HepG2 (cell line): Measurements from ENCODE around the gene GPR143. TPM values are rescaled to one million over a fixed set of nuclear protein-coding genes. Genes with fewer than 3 reads are reported as not detected.
"Not testable (repeated sequence)": the region's sequence is repeated elsewhere in the genome, so short reads cannot be mapped to it uniquely, and the experiment has no call there.

Experiments used
- ATAC-seq: fragments of 200-7000 bp; cut with Tn5 transposase; 3 replicates; pipeline ENCODE4 v1.9.1; 2020; ENCODE audit warnings: mild to moderate bottlenecking, moderate library complexity
- BruUV-seq: library from RNA; stranded (reverse); fragments of 400-500 nt; replicated peaks from 2 replicates; lab custom pipeline; 2021; lab: Mats Ljungman, UMichigan
- CTCF ChIA-PET: fragments of 300-600 bp; formaldehyde crosslinking; extraction: SDS; loops from one replicate; lab custom pipeline; 2021; ENCODE audit warnings: low total read pairs, inconsistent platforms, low intra/inter-chr PET ratio; lab: Yijun Ruan, JAX
- POLR2A ChIA-PET: fragments of 350-600 bp; sonication (Branson Sonifier 250); formaldehyde crosslinking; loops from one replicate; lab custom pipeline; 2020; ENCODE audit warnings: antibody characterized with exemption, inconsistent platforms; lab: Yijun Ruan, JAX
- DNase-seq: peaks from one replicate; pipeline ENCODE4 v3.0.0-alpha.2; 2015; ENCODE audit warnings: low spot score
- FAIRE-seq: peaks from 3 replicates; lab custom pipeline; 2011; peaks lifted over from hg19 to GRCh38; lab: Jason Lieb, UNC
- H2AFZ ChIP-seq: one replicate; pipeline ENCODE4 v1.6.1; 2011; ENCODE audit warnings: low read length, inconsistent platforms
- H3K27ac ChIP-seq: fragments of 300-600 bp; 3 replicates; pipeline ENCODE4 v1.8.0; 2011; ENCODE audit warnings: mixed run types, mild to moderate bottlenecking, mixed read lengths, low read length, inconsistent platforms; ENCODE audit not compliant: insufficient read depth; ENCODE audit errors: extremely low read length
- H3K27me3 ChIP-seq, 2 experiments: fragments of 200-600 bp in 1 of 2; 2 replicates in 1 of 2; 3 replicates in 1 of 2; pipeline versions ENCODE4 v1.6.0 to v1.8.0; 2011; ENCODE audit warnings: low read length in 2 of 2, mild to moderate bottlenecking in 2 of 2, moderate library complexity in 2 of 2, inconsistent platforms in 1 of 2; ENCODE audit not compliant: insufficient read depth in 2 of 2, control insufficient read depth in 1 of 2
- H3K36me3 ChIP-seq, 2 experiments: fragments of 200-600 bp in 1 of 2; replicated peaks in 1 of 2; 2 replicates in 1 of 2; 3 replicates in 1 of 2; pipeline versions ENCODE4 v1.5.1 to v1.8.0; 2011; ENCODE audit warnings: low read length in 2 of 2, inconsistent platforms in 1 of 2; ENCODE audit not compliant: insufficient read depth in 2 of 2, control insufficient read depth in 1 of 2
- H3K4me1 ChIP-seq: 2 replicates; pipeline ENCODE4 v1.5.1; 2012; ENCODE audit warnings: low read length, inconsistent platforms; ENCODE audit not compliant: insufficient read depth
- H3K4me2 ChIP-seq: 2 replicates; pipeline ENCODE4 v1.6.0; 2011; ENCODE audit warnings: low read depth, low read length, inconsistent platforms
- H3K4me3 ChIP-seq, 3 experiments: fragments of 200-600 bp in 1 of 3; sonication (generic), shearing (Covaris generic) in 1 of 3; replicated peaks in 1 of 3; 2 replicates each; pipeline ENCODE4 v1.5.1; 2011 to 2016; ENCODE audit warnings: low read length in 3 of 3, inconsistent platforms in 2 of 3, low read depth in 2 of 3, mild to moderate bottlenecking in 2 of 3, control low read depth in 1 of 3, mixed read lengths in 1 of 3; ENCODE audit not compliant: insufficient read depth in 1 of 3
- H3K79me2 ChIP-seq: one replicate; pipeline ENCODE4 v1.6.1; 2011; ENCODE audit warnings: low read length, inconsistent platforms; ENCODE audit not compliant: insufficient read depth
- H3K9ac ChIP-seq: 2 replicates; pipeline ENCODE4 v1.6.0; 2011; ENCODE audit warnings: mild to moderate bottlenecking, low read depth, low read length, inconsistent platforms; ENCODE audit not compliant: insufficient read depth
- H3K9me3 ChIP-seq: 2 replicates; pipeline ENCODE4 v1.5.1; 2012; ENCODE audit warnings: mild to moderate bottlenecking, low read length
- H4K20me1 ChIP-seq: 2 replicates; pipeline ENCODE4 v1.6.0; 2011; ENCODE audit warnings: inconsistent platforms, mild to moderate bottlenecking, low read length, moderate library complexity; ENCODE audit not compliant: insufficient read depth
- DNMT3B ChIP-seq: conservative IDR thresholded peaks from 2 replicates; pipeline ENCODE4 v1.6.1; 2016; ENCODE audit warnings: missing biosample characterization, control low read depth
- GPBP1L1 ChIP-seq: sonication (generic); formaldehyde crosslinking; IDR thresholded peaks from 2 replicates; pipeline ENCODE4 v1.5.0; 2020; ENCODE audit warnings: mild to moderate bottlenecking, missing genetic modification reagents
- GZF1 ChIP-seq: sonication (generic); formaldehyde crosslinking; IDR thresholded peaks from 2 replicates; pipeline ENCODE4 v1.5.1; 2020; ENCODE audit warnings: mild to moderate bottlenecking, missing genetic modification reagents
- HNF4G ChIP-seq, 2 experiments: sonication (generic) in 1 of 2; formaldehyde crosslinking in 1 of 2; IDR thresholded peaks; 2 replicates each; pipeline versions ENCODE4 v1.4.0 to v1.6.1; 2011 to 2020; ENCODE audit warnings: borderline replicate concordance in 2 of 2, low read depth in 2 of 2, mild to moderate bottlenecking in 2 of 2, low read length in 1 of 2, missing genetic modification reagents in 1 of 2, moderate library complexity in 1 of 2
- PRPF4 ChIP-seq: fragments of 200-400 bp; formaldehyde crosslinking; IDR thresholded peaks from 2 replicates; pipeline ENCODE4 v1.6.1; 2016; ENCODE audit warnings: low read length, low read depth; ENCODE audit not compliant: poor library complexity, severe bottlenecking
- RFX5 ChIP-seq: IDR thresholded peaks from 2 replicates; pipeline ENCODE4 v1.6.1; 2011; ENCODE audit warnings: low read depth, low read length, improper control_type of control experiment
- SOX6 ChIP-seq, 2 experiments: fragments of 450-650 bp in 1 of 2; sonication (generic) in 1 of 2; formaldehyde crosslinking in 1 of 2; IDR thresholded peaks; 2 replicates each; pipeline versions ENCODE4 v1.4.0 to v1.6.1; 2017 to 2020; ENCODE audit warnings: antibody characterized with exemption in 1 of 2, mild to moderate bottlenecking in 1 of 2, missing genetic modification reagents in 1 of 2
- TCF12 ChIP-seq, 2 experiments: fragments of 450-650 bp in 1 of 2; sonication (generic) in 1 of 2; formaldehyde crosslinking in 1 of 2; IDR thresholded peaks; 2 replicates each; pipeline versions ENCODE4 v1.6.1 to v1.8.0; 2017 to 2022; ENCODE audit warnings: antibody characterized with exemption in 1 of 2, mild to moderate bottlenecking in 1 of 2, missing genetic modification reagents in 1 of 2, moderate library complexity in 1 of 2
- ZNF687 ChIP-seq: sonication (generic); formaldehyde crosslinking; IDR thresholded peaks from 2 replicates; pipeline ENCODE4 v1.5.1; 2020; ENCODE audit warnings: mild to moderate bottlenecking, missing genetic modification reagents, moderate library complexity
- WGBS: methylation state at CpG from one replicate; pipeline ENCODE4 v1.1.6; 2017; ENCODE audit warnings: low lambda C conversion rate; 5-methylcytosine and 5-hydroxymethylcytosine counted together
- in situ Hi-C: cut with HindIII; loops from 2 replicates; pipeline ENCODE4 v1.10.0; 2017; ENCODE audit warnings: low pct_unique_long_range_greater_than_20kb; ENCODE audit not compliant: extremely low pct_ligation_motif_present
- intact Hi-C: fragments of 100-400 bp; cut with micrococcal nuclease; formaldehyde crosslinking; loops from one replicate; pipeline ENCODE4 v1.10.0; 2022; ENCODE audit not compliant: unreplicated experiment
- polyA plus RNA-seq, 8 experiments: library from polyadenylated mRNA; depleted of rRNA in 3 of 8; stranded (reverse) in 7 of 8; unstranded in 1 of 8; fragments of >200 nt; fragmentation: Illumina TruSeq in 4 of 8; extraction: Trizol in 4 of 8; gene quantifications; 2 replicates each; pipeline versions ENCODE4 v1.2.1 to v1.2.3, GENCODE V29; 2011 to 2016; ENCODE audit warnings: low read depth in 4 of 8, missing spikeins in 1 of 8, mixed read lengths in 1 of 8; ENCODE audit not compliant: insufficient read depth in 1 of 8
- total RNA-seq, 5 experiments: library from RNA; depleted of rRNA; stranded (reverse); fragments of >200 nt; fragmentation: Illumina TruSeq; extraction: Trizol; gene quantifications; 2 replicates each; pipeline ENCODE4 v1.2.3, GENCODE V29; 2016; ENCODE audit warnings: low read depth in 1 of 5

The GPR143 gene
- total and polyA plus RNA-seq, 2 of the 13 experiments (the other 11 are each of a cell fraction or from before 2014, with no cell fraction given) = 0.30 to 0.89 TPM

- H3K9ac ChIP-seq, ATAC-seq, DNase-seq, H3K4me3 ChIP-seq, H3K9me3 ChIP-seq, H4K20me1 ChIP-seq, CTCF ChIA-PET, H3K36me3 ChIP-seq, H3K79me2 ChIP-seq, H3K27me3 ChIP-seq, BruUV-seq, FAIRE-seq, intact Hi-C loops, H2AFZ ChIP-seq, H3K4me2 ChIP-seq, POLR2A ChIA-PET, in situ Hi-C loops, H3K27ac ChIP-seq: not testable (repeated sequence)
- WGBS = 100% methylated on average over 5 of the region's 5 CpGs
- peaks cover 19% of the 10 kb centered on the region for H3K4me1 ChIP-seq
Observed at GRCh38 chrX:9809876-9810275, 44.2 kb upstream of the GPR143 start.

GRCh38 chrX:9807355-9808182 lies 41.9 kb upstream of the GPR143 start:
- no peak overlapping the region for H3K4me3 ChIP-seq
- peak; percentile 84 for FAIRE-seq
- intact Hi-C loops (no loop called here), in situ Hi-C loops (no loop called here)
- H3K27me3 ChIP-seq = no peaks in the 10 kb centered on the region
- CTCF ChIA-PET = no interaction called here
- TF ChIP-seq HNF4G (IDR thresholded peaks at IDR 0.05; ENCODE audit: borderline replicate concordance, low read depth, low read length) = peak; percentile 18; the same call in 1 of the 2 replicates
- TF ChIP-seq HNF4G (CRISPR knock-in tag; IDR thresholded peaks at IDR 0.05; ENCODE audit: borderline replicate concordance, low read depth) = no peak
- TF ChIP-seq GPBP1L1 (CRISPR knock-in tag) = no peak
- TF ChIP-seq RFX5 = peak; percentile 96
- TF ChIP-seq SOX6 (IDR thresholded peaks at IDR 0.05) = no peak
- TF ChIP-seq SOX6 (CRISPR knock-in tag; IDR thresholded peaks at IDR 0.05) = no peak
- 0 out of 2 replicates have a peak, but pooled peaks have one; percentile 9 for TF ChIP-seq ZNF687 (CRISPR knock-in tag)
- no peak for TF ChIP-seq DNMT3B (CRISPR knock-in tag)
- TF ChIP-seq GZF1 = peak; percentile 99
- no peak for TF ChIP-seq TCF12 (IDR thresholded peaks at IDR 0.05)
- no peak for TF ChIP-seq TCF12 (CRISPR knock-in tag; IDR thresholded peaks at IDR 0.05)
- no peak for TF ChIP-seq PRPF4
- TF ChIP-seq, all 625 proteins: peak for 4
- no CpG with 5 or more reads among the region's 14 CpGs for WGBS
- H3K27ac ChIP-seq = peak overlapping the region; percentile 29
- no peaks in the 10 kb centered on the region for H4K20me1 ChIP-seq
- peak overlapping the region; percentile 32; the same call in 1 of the 2 replicates for H3K4me2 ChIP-seq
- no peaks in the 10 kb centered on the region for H3K36me3 ChIP-seq
- POLR2A ChIA-PET = no interaction called here
- peak overlapping the region; percentile 31; the same call in 1 of the 2 replicates for H3K9ac ChIP-seq
- no peak overlapping the region for H2AFZ ChIP-seq
- H3K79me2 ChIP-seq = no peaks in the 10 kb centered on the region
- H3K9me3 ChIP-seq = no peaks in the 10 kb centered on the region
- DNase-seq (no peak), ATAC-seq (peak; percentile 80)
- no TSS peak for BruUV-seq
- peaks cover 19% of the 10 kb centered on the region for H3K4me1 ChIP-seq
